ENCODE data around the gene UBE2S. TPM values are rescaled to one million over a fixed set of nuclear protein-coding genes. Genes with fewer than 3 reads are reported as not detected.

UBE2S gene
- total and polyA plus RNA-seq, 2 donors, result 17.5 to 29.9 TPM

DNA sequence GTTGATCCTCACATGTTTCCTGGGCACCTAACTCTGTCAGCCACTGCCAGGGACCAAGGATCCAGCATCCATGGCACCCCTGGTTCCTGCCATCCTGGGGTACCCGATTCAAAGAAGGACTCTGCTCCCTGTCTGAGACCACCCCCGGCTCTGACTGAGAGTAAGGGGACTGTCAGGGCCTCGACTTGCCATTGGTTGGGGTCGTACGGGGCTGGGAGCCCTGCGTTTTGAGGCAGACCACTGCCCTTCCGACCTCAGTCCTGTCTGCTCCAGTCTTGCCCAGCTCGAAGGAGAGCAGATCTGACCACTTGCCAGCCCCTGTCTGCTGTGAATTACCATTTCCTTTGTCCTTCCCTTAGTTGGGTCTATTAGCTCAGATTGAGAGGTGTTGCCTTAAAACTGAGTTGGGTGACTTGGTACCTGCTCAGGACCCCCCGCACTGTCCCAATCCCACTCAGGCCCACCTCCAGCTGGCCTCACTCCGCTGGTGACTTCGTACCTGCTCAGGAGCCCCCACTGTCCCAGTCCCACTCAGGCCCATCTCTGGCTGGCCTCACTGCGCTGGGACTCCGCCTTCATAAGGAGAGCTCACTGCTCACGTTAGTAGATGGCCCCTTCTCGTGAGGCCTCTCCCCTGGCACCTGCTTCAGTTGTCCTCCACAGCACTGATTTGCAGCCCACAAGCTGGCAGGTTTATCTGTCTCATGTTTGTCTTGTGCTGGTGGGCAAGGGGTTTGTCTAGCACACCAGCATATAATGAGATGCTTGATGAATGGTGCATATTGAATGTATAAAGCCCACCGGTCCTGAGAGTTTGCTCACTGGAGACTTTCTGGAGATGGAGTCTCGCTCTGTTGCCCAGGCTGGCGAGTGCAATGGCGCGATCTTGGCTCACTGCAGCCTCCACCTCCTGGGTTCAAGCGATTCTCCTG, 17.9 kb downstream of the UBE2S start:
- no peak for DNase-seq (ENCODE audit: extremely low spot score)
- WGBS, result 81% methylated on average over 21 of the region's 21 CpGs
- Histone ChIP-seq H3K27ac (ENCODE audit: low read depth) (no peak overlapping the region), H3K4me3 (ENCODE audit: low read depth, low read length) (no peak overlapping the region), H3K4me1 (ENCODE audit: insufficient read depth) (peaks cover 3% of the 10 kb centered on the region), H3K36me3 (ENCODE audit: insufficient read depth) (no peaks in the 10 kb centered on the region)

DNA sequence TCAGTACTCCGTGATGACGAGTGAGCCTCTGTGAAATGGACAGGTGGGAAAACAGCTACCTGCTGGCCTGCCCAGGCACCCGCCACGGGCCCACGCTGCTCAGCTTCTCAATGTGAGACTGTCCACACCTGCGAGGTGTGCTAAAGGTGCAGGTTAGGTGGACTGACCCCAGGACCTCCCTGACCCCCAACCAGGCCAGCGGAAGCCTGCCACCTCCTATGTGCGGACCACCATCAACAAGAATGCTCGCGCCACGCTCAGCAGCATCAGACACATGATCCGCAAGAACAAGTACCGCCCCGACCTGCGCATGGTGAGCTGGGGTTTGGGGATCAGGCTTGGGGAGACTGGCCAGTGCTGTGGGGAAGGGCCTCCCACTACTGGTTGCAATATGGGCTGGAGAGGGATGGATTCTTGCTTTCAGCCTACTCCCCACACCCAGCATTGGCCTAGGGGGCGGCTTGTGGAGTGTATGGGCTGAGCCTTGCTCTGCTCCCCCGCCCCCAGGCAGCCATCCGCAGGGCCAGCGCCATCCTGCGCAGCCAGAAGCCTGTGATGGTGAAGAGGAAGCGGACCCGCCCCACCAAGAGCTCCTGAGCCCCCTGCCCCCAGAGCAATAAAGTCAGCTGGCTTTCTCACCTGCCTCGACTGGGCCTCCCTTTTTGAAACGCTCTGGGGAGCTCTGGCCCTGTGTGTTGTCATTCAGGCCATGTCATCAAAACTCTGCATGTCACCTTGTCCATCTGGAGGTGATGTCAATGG, 19.7 kb downstream of the UBE2S start:
- no peaks in the 10 kb centered on the region for H3K36me3 ChIP-seq (ENCODE audit: insufficient read depth)
- 82% methylated on average over 24 of the region's 24 CpGs for WGBS
- no peak overlapping the region for H3K27ac ChIP-seq (ENCODE audit: low read depth)
- peaks cover 3% of the 10 kb centered on the region for H3K4me1 ChIP-seq (ENCODE audit: insufficient read depth)
- DNase-seq (ENCODE audit: extremely low spot score), result no peak
- no peak overlapping the region for H3K4me3 ChIP-seq (ENCODE audit: low read depth, low read length)

- H3K4me3 ChIP-seq (ENCODE audit: low read depth, low read length), result peak overlapping the region; percentile 71
These were observed 21.1 kb downstream of the UBE2S start for GRCh38 chr19:55386493-55386971.

DNA sequence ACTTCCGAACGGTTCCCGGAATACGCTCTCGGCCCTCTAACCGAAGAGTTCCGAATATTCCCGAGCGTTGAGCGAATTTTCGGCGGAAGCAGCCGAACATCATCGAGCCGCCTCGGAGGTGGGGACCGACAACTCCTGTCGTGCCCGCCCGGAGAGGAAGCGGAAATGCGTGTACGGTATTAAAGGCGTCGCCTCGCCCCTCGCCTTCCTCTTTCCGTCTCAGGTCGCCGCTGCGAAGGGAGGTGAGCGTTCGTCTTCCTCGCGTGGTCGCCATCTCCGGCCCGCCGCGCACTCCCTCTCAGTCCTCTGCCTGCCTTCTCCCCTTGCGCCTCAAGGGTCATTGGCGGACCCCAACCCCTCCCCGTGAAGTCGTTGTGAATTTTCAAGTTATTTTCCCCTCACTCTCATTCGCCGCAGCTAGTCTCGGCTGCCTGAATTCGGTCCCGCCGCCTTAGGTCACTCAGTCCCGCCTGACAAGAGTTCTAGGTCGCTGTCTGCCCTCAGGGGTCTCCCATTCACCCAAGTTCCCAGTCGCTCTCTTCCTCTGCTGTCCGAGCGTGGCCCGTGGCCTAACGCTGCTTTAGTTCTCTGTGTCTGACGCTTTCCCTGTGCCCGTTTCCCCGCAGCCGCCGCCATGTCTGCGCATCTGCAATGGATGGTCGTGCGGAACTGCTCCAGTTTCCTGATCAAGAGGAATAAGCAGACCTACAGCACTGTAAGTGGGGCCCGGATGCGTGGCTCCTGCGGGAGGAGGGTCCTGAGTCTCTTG, 21.7 kb downstream of the UBE2S start, which contains the start of gene RPL28:
TSS of gene RPL28 (plus strand) at position 209 of the 769 bp plus-strand sequence. CDS start at position 635, 426 bp downstream.
- Histone ChIP-seq H3K4me3 (ENCODE audit: low read depth, low read length) (peak within 1 kb of the TSS; percentile 71), H3K4me1 (ENCODE audit: insufficient read depth) (peaks cover 3% of the 10 kb centered on the region), H3K36me3 (ENCODE audit: insufficient read depth) (no peaks in the 10 kb centered on the region), H3K27ac (ENCODE audit: low read depth) (peak within 1 kb of the TSS; percentile 90)
- peak; percentile 99 for DNase-seq (ENCODE audit: extremely low spot score)
- WGBS, result under 1% methylated on average over 68 of the region's 68 CpGs

More at GRCh38 chr19:55386493-55386971, 21.1 kb downstream of the UBE2S start:
- peak overlapping the region; percentile 72 for H3K27ac ChIP-seq (ENCODE audit: low read depth)
- WGBS, result 3% methylated on average over 33 of the region's 33 CpGs
- H3K4me1 ChIP-seq (ENCODE audit: insufficient read depth), result peaks cover 3% of the 10 kb centered on the region
- no peak for DNase-seq (ENCODE audit: extremely low spot score)
- H3K36me3 ChIP-seq (ENCODE audit: insufficient read depth), result no peaks in the 10 kb centered on the region

- Histone ChIP-seq H3K27ac (ENCODE audit: low read depth) (peak overlapping the region; percentile 90), H3K4me3 (ENCODE audit: low read depth, low read length) (peak overlapping the region; percentile 33), H3K36me3 (ENCODE audit: insufficient read depth) (no peaks in the 10 kb centered on the region), H3K4me1 (ENCODE audit: insufficient read depth) (peaks cover 3% of the 10 kb centered on the region)
- 5% methylated on average over 34 of the region's 34 CpGs for WGBS
- peak; percentile 97 for DNase-seq (ENCODE audit: extremely low spot score)
These were observed 22.5 kb downstream of the UBE2S start for GRCh38 chr19:55384920-55385723.

- 18% methylated on average over 72 of the region's 72 CpGs for whole genome bisulfite sequencing
- peak within 1 kb of the TSS; percentile 90 for H3K27ac ChIP-seq (ENCODE audit: low read depth)
- H3K4me1 ChIP-seq (ENCODE audit: insufficient read depth), result peaks cover 3% of the 10 kb centered on the region
- DNase-seq (ENCODE audit: extremely low spot score), result no peak
- H3K36me3 ChIP-seq (ENCODE audit: insufficient read depth), result no peaks in the 10 kb centered on the region
- H3K4me3 ChIP-seq (ENCODE audit: low read depth, low read length), result peak within 1 kb of the TSS; percentile 50
These were observed 23.3 kb downstream of the UBE2S start, which contains the start of gene TMEM238 for GRCh38 chr19:55384131-55384919. Gene TMEM238 (minus strand): TSS chr19:55384292. CDS start chr19:55384259, 33 bp downstream.

GRCh38 chr19:55383279-55384130, 24.1 kb downstream of the UBE2S start:
- Histone ChIP-seq H3K4me3 (ENCODE audit: low read depth, low read length) (peak overlapping the region; percentile 50), H3K27ac (ENCODE audit: low read depth) (peak overlapping the region; percentile 90), H3K4me1 (ENCODE audit: insufficient read depth) (peaks cover 3% of the 10 kb centered on the region), H3K36me3 (ENCODE audit: insufficient read depth) (no peaks in the 10 kb centered on the region)
- no peak for DNase-seq (ENCODE audit: extremely low spot score)
- 4% methylated on average over 88 of the region's 88 CpGs for WGBS

- Histone ChIP-seq H3K27ac (ENCODE audit: low read depth) (no peak overlapping the region), H3K4me3 (ENCODE audit: low read depth, low read length) (no peak overlapping the region), H3K4me1 (ENCODE audit: insufficient read depth) (no peaks in the 10 kb centered on the region), H3K36me3 (ENCODE audit: insufficient read depth) (no peaks in the 10 kb centered on the region)
- no peak for DNase-seq (ENCODE audit: extremely low spot score)
- WGBS, result 96% methylated on average over 3 of the region's 3 CpGs
These were observed 25.0 kb downstream of the UBE2S start for GRCh38 chr19:55382522-55383054.

DNA sequence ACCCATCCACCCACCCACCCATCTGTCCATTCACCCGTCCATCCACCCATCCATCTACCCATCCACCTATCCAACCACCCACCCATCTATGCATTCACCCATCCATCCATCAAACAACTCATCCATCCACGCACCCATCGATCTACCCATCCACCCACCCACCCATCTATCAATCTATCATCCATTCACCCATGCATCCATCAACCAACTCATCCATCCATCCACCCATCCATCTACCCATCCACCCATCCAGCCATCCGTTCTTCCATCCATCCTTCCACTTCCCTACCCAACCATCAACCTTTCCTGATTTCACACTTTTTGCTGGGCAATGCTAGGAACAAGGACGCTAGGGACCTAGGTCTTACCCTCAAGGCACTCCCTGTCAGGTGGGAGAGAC, 25.6 kb downstream of the UBE2S start:
- no peaks in the 10 kb centered on the region for H3K36me3 ChIP-seq (ENCODE audit: insufficient read depth)
- WGBS, result 97% methylated on average over 5 of the region's 5 CpGs
- DNase-seq (ENCODE audit: extremely low spot score), result no peak
- H3K4me1 ChIP-seq (ENCODE audit: insufficient read depth), result no peaks in the 10 kb centered on the region
- H3K4me3 ChIP-seq (ENCODE audit: low read depth, low read length), result no peak overlapping the region
- no peak overlapping the region for H3K27ac ChIP-seq (ENCODE audit: low read depth)

DNA sequence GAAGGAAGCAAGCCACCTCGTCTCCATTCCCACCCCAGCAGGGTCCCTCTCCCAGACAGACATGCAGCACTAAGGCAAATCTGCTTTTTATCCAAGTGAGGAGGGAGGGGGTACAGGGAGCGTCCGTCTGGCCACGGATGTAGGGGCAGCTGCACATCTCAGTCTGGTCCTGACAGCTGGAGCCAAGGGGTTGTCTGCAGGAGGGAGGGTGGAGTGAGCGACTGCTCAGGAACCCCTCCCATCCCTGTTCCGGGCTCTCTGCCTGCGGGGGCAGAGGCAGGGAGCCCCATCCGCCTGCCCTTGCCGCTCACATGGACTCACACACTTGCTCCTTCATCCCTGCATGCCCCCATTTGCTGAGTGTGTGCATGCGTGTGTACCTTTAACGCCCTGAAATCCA, 28.4 kb downstream of the UBE2S start:
- Histone ChIP-seq H3K27ac (ENCODE audit: low read depth) (no peak overlapping the region), H3K4me1 (ENCODE audit: insufficient read depth) (no peaks in the 10 kb centered on the region), H3K36me3 (ENCODE audit: insufficient read depth) (no peaks in the 10 kb centered on the region), H3K4me3 (ENCODE audit: low read depth, low read length) (no peak overlapping the region)
- DNase-seq (ENCODE audit: extremely low spot score), result no peak
- WGBS, result 54% methylated on average over 11 of the region's 11 CpGs

All from urinary bladder (tissue), 4 donors.